ENCODE data around the gene SOD1.

The SOD1 gene

GRCh38 chr21:31688603-31689368, 29.3 kb downstream of the SOD1 start:
- CTCF ChIA-PET, result no interaction called here

GRCh38 chr21:31693222-31693621, 33.7 kb downstream of the SOD1 start:
- H3K27ac ChIP-seq (ENCODE audit: insufficient read depth in 1 of 2, low read depth in 1 of 2, low read length in 2 of 2, poor library complexity in 1 of 2, severe bottlenecking in 2 of 2), result no peak overlapping the region
- no peaks in the 10 kb centered on the region for H3K27me3 ChIP-seq (replicated peaks in 2 of 5; ENCODE audit: control insufficient read depth in 4 of 5, insufficient read depth in 5 of 5, low read length in 4 of 5)
- peaks cover 36 to 92% (median 70%) of the 10 kb centered on the region in 4 experiments for H3K36me3 ChIP-seq (ENCODE audit: control insufficient read depth in 4 of 4, insufficient read depth in 4 of 4, low read length in 3 of 4)
- H3K4me1 ChIP-seq (ENCODE audit: control extremely low read depth in 1 of 4, control insufficient read depth in 4 of 4, insufficient read depth in 4 of 4, low read length in 3 of 4), result no peaks in the 10 kb centered on the region
- POLR2A ChIA-PET, result no interaction called here
- CTCF ChIA-PET, result no interaction called here
- no peaks in the 10 kb centered on the region for H3K9me3 ChIP-seq (ENCODE audit: control extremely low read depth in 1 of 5, control insufficient read depth in 4 of 5, insufficient read depth in 2 of 5, low read depth in 1 of 5, low read length in 4 of 5)
- DNase-seq, result no peak
- 92% methylated on average over 11 of the region's 16 CpGs for WGBS (ENCODE audit: insufficient coverage)
- H3K4me3 ChIP-seq (ENCODE audit: control insufficient read depth in 1 of 7, extremely low read depth in 1 of 7, insufficient read depth in 4 of 7, low read depth in 2 of 7, low read length in 6 of 7), result no peak overlapping the region

More at GRCh38 chr21:31688603-31689368, 29.3 kb downstream of the SOD1 start:
- Histone ChIP-seq H3K4me3 (ENCODE audit: control insufficient read depth in 1 of 7, extremely low read depth in 1 of 7, insufficient read depth in 4 of 7, low read depth in 2 of 7, low read length in 6 of 7) (no peak overlapping the region), H3K27ac (ENCODE audit: insufficient read depth in 1 of 2, low read depth in 1 of 2, low read length in 2 of 2, poor library complexity in 1 of 2, severe bottlenecking in 2 of 2) (no peak overlapping the region), H3K36me3 (ENCODE audit: control insufficient read depth in 4 of 4, insufficient read depth in 4 of 4, low read length in 3 of 4) (peaks cover 38 to 89% (median 67%) of the 10 kb centered on the region in 4 experiments), H3K27me3 (replicated peaks in 2 of 5; ENCODE audit: control insufficient read depth in 4 of 5, insufficient read depth in 5 of 5, low read length in 4 of 5) (no peaks in the 10 kb centered on the region), H3K9me3 (ENCODE audit: control extremely low read depth in 1 of 5, control insufficient read depth in 4 of 5, insufficient read depth in 2 of 5, low read depth in 1 of 5, low read length in 4 of 5) (no peaks in the 10 kb centered on the region), H3K4me1 (ENCODE audit: control extremely low read depth in 1 of 4, control insufficient read depth in 4 of 4, insufficient read depth in 4 of 4, low read length in 3 of 4) (no peaks in the 10 kb centered on the region)
- DNase-seq, result no peak
- POLR2A ChIA-PET, result no interaction called here
- WGBS (ENCODE audit: insufficient coverage), result 100% methylated on average over 1 of the region's 5 CpGs

- Histone ChIP-seq H3K27me3 (replicated peaks in 2 of 5; ENCODE audit: control insufficient read depth in 4 of 5, insufficient read depth in 5 of 5, low read length in 4 of 5) (no peaks in the 10 kb centered on the region), H3K36me3 (ENCODE audit: control insufficient read depth in 4 of 4, insufficient read depth in 4 of 4, low read length in 3 of 4) (peaks cover 41 to 91% (median 72%) of the 10 kb centered on the region in 4 experiments), H3K4me1 (ENCODE audit: control extremely low read depth in 1 of 4, control insufficient read depth in 4 of 4, insufficient read depth in 4 of 4, low read length in 3 of 4) (no peaks in the 10 kb centered on the region), H3K4me3 (ENCODE audit: control insufficient read depth in 1 of 7, extremely low read depth in 1 of 7, insufficient read depth in 4 of 7, low read depth in 2 of 7, low read length in 6 of 7) (no peak overlapping the region), H3K27ac (ENCODE audit: insufficient read depth in 1 of 2, low read depth in 1 of 2, low read length in 2 of 2, poor library complexity in 1 of 2, severe bottlenecking in 2 of 2) (no peak overlapping the region), H3K9me3 (ENCODE audit: control extremely low read depth in 1 of 5, control insufficient read depth in 4 of 5, insufficient read depth in 2 of 5, low read depth in 1 of 5, low read length in 4 of 5) (no peaks in the 10 kb centered on the region)
- POLR2A ChIA-PET, result no interaction called here
- WGBS (ENCODE audit: insufficient coverage), result no CpG with 5 or more reads among the region's 6 CpGs
- DNase-seq, result no peak
- CTCF ChIA-PET, result interaction anchor here (1.2 kb wide), 1 partner anchor 9 kb away, joined by 3 read pairs; no protein-coding TSS in a partner anchor
These were observed 36.9 kb downstream of the SOD1 start for GRCh38 chr21:31696424-31696823.

DNA sequence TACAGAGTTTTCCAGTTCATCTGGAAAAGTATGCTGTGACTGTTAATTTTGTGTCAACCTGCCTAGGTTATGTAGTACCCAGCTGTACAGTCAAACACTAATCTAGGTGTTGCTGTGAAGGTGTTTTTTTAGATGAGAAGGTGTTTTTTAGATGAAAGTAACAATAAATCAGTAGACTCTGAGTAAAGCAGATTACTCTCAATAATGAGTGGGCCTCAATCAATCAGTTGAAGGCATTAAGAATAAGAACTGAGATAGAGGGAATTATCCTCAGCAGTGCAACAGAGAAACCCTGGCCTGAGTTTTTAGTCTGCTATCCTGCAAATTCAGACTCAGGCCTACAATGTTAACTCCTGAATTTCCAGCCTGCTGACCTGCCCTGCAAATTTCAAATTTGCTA, 39.0 kb downstream of the SOD1 start:
- Histone ChIP-seq H3K4me1 (ENCODE audit: control extremely low read depth in 1 of 4, control insufficient read depth in 4 of 4, insufficient read depth in 4 of 4, low read length in 3 of 4) (no peaks in the 10 kb centered on the region), H3K4me3 (ENCODE audit: control insufficient read depth in 1 of 7, extremely low read depth in 1 of 7, insufficient read depth in 4 of 7, low read depth in 2 of 7, low read length in 6 of 7) (no peak overlapping the region), H3K27ac (ENCODE audit: insufficient read depth in 1 of 2, low read depth in 1 of 2, low read length in 2 of 2, poor library complexity in 1 of 2, severe bottlenecking in 2 of 2) (no peak overlapping the region), H3K9me3 (ENCODE audit: control extremely low read depth in 1 of 5, control insufficient read depth in 4 of 5, insufficient read depth in 2 of 5, low read depth in 1 of 5, low read length in 4 of 5) (no peaks in the 10 kb centered on the region), H3K36me3 (ENCODE audit: control insufficient read depth in 4 of 4, insufficient read depth in 4 of 4, low read length in 3 of 4) (peaks cover 37 to 88% (median 67%) of the 10 kb centered on the region in 4 experiments), H3K27me3 (replicated peaks in 2 of 5; ENCODE audit: control insufficient read depth in 4 of 5, insufficient read depth in 5 of 5, low read length in 4 of 5) (no peaks in the 10 kb centered on the region)
- ChIA-PET CTCF (no interaction called here), POLR2A (no interaction called here)
- DNase-seq, result no peak

GRCh38 chr21:31700040-31700439, 40.5 kb downstream of the SOD1 start:
- peaks cover 37 to 80% (median 54%) of the 10 kb centered on the region in 4 experiments for H3K36me3 ChIP-seq (ENCODE audit: control insufficient read depth in 4 of 4, insufficient read depth in 4 of 4, low read length in 3 of 4)
- POLR2A ChIA-PET, result no interaction called here
- 100% methylated on average over 2 of the region's 3 CpGs for WGBS (ENCODE audit: insufficient coverage)

GRCh38 chr21:31706562-31706961, 47.1 kb downstream of the SOD1 start:
- H3K4me3 ChIP-seq (ENCODE audit: control insufficient read depth in 1 of 7, extremely low read depth in 1 of 7, insufficient read depth in 4 of 7, low read depth in 2 of 7, low read length in 6 of 7), result no peak overlapping the region
- H3K27ac ChIP-seq (ENCODE audit: insufficient read depth in 1 of 2, low read depth in 1 of 2, low read length in 2 of 2, poor library complexity in 1 of 2, severe bottlenecking in 2 of 2), result no peak overlapping the region
- ChIA-PET CTCF (no interaction called here), POLR2A (no interaction called here)
- DNase-seq, result no peak
- H3K36me3 ChIP-seq (ENCODE audit: control insufficient read depth in 4 of 4, insufficient read depth in 4 of 4, low read length in 3 of 4), result peaks cover 10 to 27% (median 12%) of the 10 kb centered on the region in 4 experiments
- WGBS (ENCODE audit: insufficient coverage), result 100% methylated on average over 2 of the region's 3 CpGs
- H3K27me3 ChIP-seq (replicated peaks in 2 of 5; ENCODE audit: control insufficient read depth in 4 of 5, insufficient read depth in 5 of 5, low read length in 4 of 5), result no peaks in the 10 kb centered on the region
- H3K4me1 ChIP-seq (ENCODE audit: control extremely low read depth in 1 of 4, control insufficient read depth in 4 of 4, insufficient read depth in 4 of 4, low read length in 3 of 4), result peaks cover 0 to 2% (median under 1%) of the 10 kb centered on the region in 4 experiments
- no peaks in the 10 kb centered on the region for H3K9me3 ChIP-seq (ENCODE audit: control extremely low read depth in 1 of 5, control insufficient read depth in 4 of 5, insufficient read depth in 2 of 5, low read depth in 1 of 5, low read length in 4 of 5)

More at GRCh38 chr21:31700040-31700439, 40.5 kb downstream of the SOD1 start:
- no peaks in the 10 kb centered on the region for H3K27me3 ChIP-seq (replicated peaks in 2 of 5; ENCODE audit: control insufficient read depth in 4 of 5, insufficient read depth in 5 of 5, low read length in 4 of 5)
- no peak overlapping the region for H3K27ac ChIP-seq (ENCODE audit: insufficient read depth in 1 of 2, low read depth in 1 of 2, low read length in 2 of 2, poor library complexity in 1 of 2, severe bottlenecking in 2 of 2)
- DNase-seq, result no peak
- H3K9me3 ChIP-seq (ENCODE audit: control extremely low read depth in 1 of 5, control insufficient read depth in 4 of 5, insufficient read depth in 2 of 5, low read depth in 1 of 5, low read length in 4 of 5), result no peaks in the 10 kb centered on the region
- H3K4me1 ChIP-seq (ENCODE audit: control extremely low read depth in 1 of 4, control insufficient read depth in 4 of 4, insufficient read depth in 4 of 4, low read length in 3 of 4), result no peaks in the 10 kb centered on the region
- CTCF ChIA-PET, result no interaction called here
- H3K4me3 ChIP-seq (ENCODE audit: control insufficient read depth in 1 of 7, extremely low read depth in 1 of 7, insufficient read depth in 4 of 7, low read depth in 2 of 7, low read length in 6 of 7), result no peak overlapping the region

- no peak for DNase-seq
- Histone ChIP-seq H3K36me3 (ENCODE audit: control insufficient read depth in 4 of 4, insufficient read depth in 4 of 4, low read length in 3 of 4) (peaks cover 5 to 18% (median 7%) of the 10 kb centered on the region in 4 experiments), H3K4me1 (ENCODE audit: control extremely low read depth in 1 of 4, control insufficient read depth in 4 of 4, insufficient read depth in 4 of 4, low read length in 3 of 4) (peaks cover 0 to 2% (median under 1%) of the 10 kb centered on the region in 4 experiments), H3K9me3 (ENCODE audit: control extremely low read depth in 1 of 5, control insufficient read depth in 4 of 5, insufficient read depth in 2 of 5, low read depth in 1 of 5, low read length in 4 of 5) (no peaks in the 10 kb centered on the region), H3K27ac (ENCODE audit: insufficient read depth in 1 of 2, low read depth in 1 of 2, low read length in 2 of 2, poor library complexity in 1 of 2, severe bottlenecking in 2 of 2) (no peak overlapping the region), H3K27me3 (replicated peaks in 2 of 5; ENCODE audit: control insufficient read depth in 4 of 5, insufficient read depth in 5 of 5, low read length in 4 of 5) (no peaks in the 10 kb centered on the region), H3K4me3 (ENCODE audit: control insufficient read depth in 1 of 7, extremely low read depth in 1 of 7, insufficient read depth in 4 of 7, low read depth in 2 of 7, low read length in 6 of 7) (no peak overlapping the region)
- ChIA-PET POLR2A (no interaction called here), CTCF (interaction anchor here (1.0 kb wide), 1 partner anchor 13 kb away, joined by 3 read pairs; no protein-coding TSS in a partner anchor)
These were observed 48.0 kb downstream of the SOD1 start for GRCh38 chr21:31707499-31707898.

Measured in common myeloid progenitor, CD34-positive (primary cell).